ENCODE measurements around the gene NUP210. TPM values are rescaled to one million over a fixed set of nuclear protein-coding genes. Genes with fewer than 3 reads are reported as not detected.

The NUP210 gene
- polyA plus RNA-seq, 1 of the 3 experiments (the other 2 are of a cell fraction): 1.8 TPM

DNA sequence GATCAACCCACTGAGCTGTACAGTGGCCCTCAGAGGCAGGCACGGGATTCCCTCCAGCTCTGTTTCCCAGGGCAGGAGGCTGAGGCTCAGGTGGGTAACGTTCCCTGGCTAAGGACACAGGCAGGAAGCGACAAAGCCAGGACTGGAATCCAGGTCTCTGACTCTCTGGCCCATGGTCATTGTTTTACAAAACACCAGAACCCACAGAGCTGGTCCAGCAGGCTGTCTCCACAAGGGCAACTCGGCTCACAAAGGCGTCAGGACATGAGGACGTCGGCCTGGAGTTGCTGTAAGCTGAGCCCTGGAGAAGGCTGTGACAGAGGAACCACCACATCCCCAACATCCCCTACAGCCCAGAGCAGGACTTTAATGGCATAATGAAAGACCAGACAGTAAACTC, 30.7 kb downstream of the NUP210 start:
- CTCF ChIA-PET: interaction anchor here (1.1 kb wide), 1 partner anchor 63 kb away, joined by 3 read pairs; no protein-coding TSS in a partner anchor
- WGBS (ENCODE audit: low lambda C conversion rate): 77% methylated on average over 7 of the region's 7 CpGs
- Histone ChIP-seq H3K27ac (ENCODE audit: low read depth in 2 of 2, low read length in 1 of 2) (no peak overlapping the region), H3K36me3 (replicated peaks in 1 of 2; ENCODE audit: control insufficient read depth in 1 of 2, insufficient read depth in 2 of 2, low read length in 1 of 2) (no peaks in the 10 kb centered on the region), H3K4me3 (ENCODE audit: low read depth in 2 of 2, low read length in 1 of 2) (no peak overlapping the region), H3K9me3 (no peaks in the 10 kb centered on the region), H3K9me2 (no peaks in the 10 kb centered on the region), H4K20me1 (ENCODE audit: insufficient read depth) (no peaks in the 10 kb centered on the region), H3F3A (replicated peaks; ENCODE audit: insufficient read depth) (peaks cover 3% of the 10 kb centered on the region), H3K4me1 (ENCODE audit: control insufficient read depth in 1 of 2, insufficient read depth in 2 of 2, low read depth in 1 of 2, low read length in 1 of 2) (no peaks in the 10 kb centered on the region), H2AFZ (ENCODE audit: low read depth) (no peak overlapping the region), H3K79me2 (ENCODE audit: insufficient read depth) (no peaks in the 10 kb centered on the region), H3K9ac (no peak overlapping the region), H3K27me3 (ENCODE audit: insufficient read depth) (no peaks in the 10 kb centered on the region; the same call in 1 of the 2 replicates), H3K4me2 (no peak overlapping the region)
- POLR2A ChIA-PET: no interaction called here
- TF ChIP-seq RAD21 (IDR thresholded peaks at IDR 0.05; ENCODE audit: low read length) (no peak), MXI1 (IDR thresholded peaks at IDR 0.05; ENCODE audit: low read depth, low read length) (no peak), TAF1 (IDR thresholded peaks at IDR 0.05; ENCODE audit: borderline replicate concordance, low read depth, low read length) (no peak), YY1 (IDR thresholded peaks at IDR 0.05; ENCODE audit: low read depth) (no peak)
- no peak for DNase-seq

DNA sequence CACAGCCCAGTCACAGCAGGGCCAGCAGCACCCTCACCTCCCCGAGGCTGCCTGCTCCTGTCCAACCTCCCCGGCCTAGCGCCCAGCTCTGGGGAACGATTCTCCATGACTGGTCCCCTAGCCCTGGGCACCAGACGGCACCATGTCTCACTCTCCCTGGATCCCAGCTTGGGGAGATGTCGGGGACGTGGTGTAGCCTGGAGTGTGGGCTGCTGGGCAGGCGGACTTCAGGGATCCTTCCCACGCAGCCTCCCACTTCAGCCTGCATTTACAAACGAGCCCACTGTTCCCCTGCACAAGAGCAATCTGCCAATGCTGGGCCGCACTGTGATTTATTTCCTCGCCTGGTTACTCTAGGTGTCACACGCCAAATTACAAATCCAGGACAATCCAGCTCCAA, 31.3 kb downstream of the NUP210 start:
- Histone ChIP-seq H3K9me3 (no peaks in the 10 kb centered on the region), H2AFZ (ENCODE audit: low read depth) (no peak overlapping the region), H3K9me2 (no peaks in the 10 kb centered on the region), H3K4me3 (ENCODE audit: low read depth in 2 of 2, low read length in 1 of 2) (no peak overlapping the region), H3F3A (replicated peaks; ENCODE audit: insufficient read depth) (peaks cover 3% of the 10 kb centered on the region), H3K4me2 (no peak overlapping the region), H3K79me2 (ENCODE audit: insufficient read depth) (no peaks in the 10 kb centered on the region), H3K27me3 (ENCODE audit: insufficient read depth) (no peaks in the 10 kb centered on the region; the same call in 1 of the 2 replicates), H3K27ac (ENCODE audit: low read depth in 2 of 2, low read length in 1 of 2) (no peak overlapping the region), H3K9ac (no peak overlapping the region), H3K4me1 (ENCODE audit: control insufficient read depth in 1 of 2, insufficient read depth in 2 of 2, low read depth in 1 of 2, low read length in 1 of 2) (no peaks in the 10 kb centered on the region), H4K20me1 (ENCODE audit: insufficient read depth) (no peaks in the 10 kb centered on the region), H3K36me3 (replicated peaks in 1 of 2; ENCODE audit: control insufficient read depth in 1 of 2, insufficient read depth in 2 of 2, low read length in 1 of 2) (no peaks in the 10 kb centered on the region)
- WGBS (ENCODE audit: low lambda C conversion rate): 71% methylated on average over 12 of the region's 13 CpGs
- TF ChIP-seq NRF1 (IDR thresholded peaks at IDR 0.05; ENCODE audit: low read depth, low read length) (no peak), TAF1 (IDR thresholded peaks at IDR 0.05; ENCODE audit: borderline replicate concordance, low read depth, low read length) (no peak), POLR2AphosphoS5 (IDR thresholded peaks at IDR 0.05; ENCODE audit: low read depth, low read length) (no peak), JUND (IDR thresholded peaks at IDR 0.05) (no peak), GABPA (IDR thresholded peaks at IDR 0.05; ENCODE audit: low read depth) (no peak), RFX5 (IDR thresholded peaks at IDR 0.05; ENCODE audit: low read length) (no peak), RXRA (IDR thresholded peaks at IDR 0.05; ENCODE audit: borderline replicate concordance, low read depth) (no peak), ELF1 (IDR thresholded peaks at IDR 0.05) (no peak), FOSL2 (IDR thresholded peaks at IDR 0.05; ENCODE audit: borderline replicate concordance, low read depth) (no peak), SIN3A (IDR thresholded peaks at IDR 0.05; ENCODE audit: borderline replicate concordance, low read depth, low read length) (no peak), SMC3 (IDR thresholded peaks at IDR 0.05; ENCODE audit: low read depth, low read length) (no peak)
- TF ChIP-seq, protein P1, sequence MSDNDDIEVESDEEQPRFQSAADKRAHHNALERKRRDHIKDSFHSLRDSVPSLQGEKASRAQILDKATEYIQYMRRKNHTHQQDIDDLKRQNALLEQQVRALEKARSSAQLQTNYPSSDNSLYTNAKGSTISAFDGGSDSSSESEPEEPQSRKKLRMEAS (IDR thresholded peaks at IDR 0.05; ENCODE audit: low read depth): no peak
- ChIA-PET CTCF (interaction anchor here (1.1 kb wide), 1 partner anchor 64 kb away, joined by 3 read pairs; no protein-coding TSS in a partner anchor), POLR2A (no interaction called here)
- no peak for DNase-seq

Data from SK-N-SH (cell line).